Stimulated activated CD4-positive, alpha-beta T cell treated with anti-CD3 and anti-CD28 coated beads, Interleukin-2, amount 100 ng/mL, for 4 hours (primary cell): Measurements from ENCODE around the gene GRM1.

ENCODE experiments used
- DNase-seq: peaks from one replicate; pipeline ENCODE4 v3.0.0-alpha.2; 2020; ENCODE audit warnings: low read depth

The GRM1 gene

GRCh38 chr6:146335336-146335735, 306.5 kb downstream of the GRM1 start:
- no peak for DNase-seq

DNA sequence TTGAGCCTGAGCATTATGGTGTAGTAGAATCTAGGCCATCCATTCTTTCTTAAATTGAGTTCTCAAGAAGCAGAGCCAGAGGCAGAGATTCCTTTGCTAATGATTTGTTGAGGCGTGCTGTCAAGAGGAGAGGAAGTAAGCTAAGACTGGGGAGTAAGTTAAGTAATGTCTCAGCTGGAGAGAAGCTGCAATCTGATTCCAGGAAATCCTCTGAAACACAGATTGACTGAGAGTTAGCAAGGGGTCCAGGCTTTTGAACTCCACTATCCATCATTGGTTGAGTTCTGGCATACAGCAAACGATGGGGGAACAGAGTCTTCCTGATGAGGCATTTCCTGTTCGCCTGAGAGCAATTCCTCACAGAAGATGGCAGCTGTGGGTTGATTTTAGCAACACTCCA, 307.3 kb downstream of the GRM1 start:
- no peak for DNase-seq

DNA sequence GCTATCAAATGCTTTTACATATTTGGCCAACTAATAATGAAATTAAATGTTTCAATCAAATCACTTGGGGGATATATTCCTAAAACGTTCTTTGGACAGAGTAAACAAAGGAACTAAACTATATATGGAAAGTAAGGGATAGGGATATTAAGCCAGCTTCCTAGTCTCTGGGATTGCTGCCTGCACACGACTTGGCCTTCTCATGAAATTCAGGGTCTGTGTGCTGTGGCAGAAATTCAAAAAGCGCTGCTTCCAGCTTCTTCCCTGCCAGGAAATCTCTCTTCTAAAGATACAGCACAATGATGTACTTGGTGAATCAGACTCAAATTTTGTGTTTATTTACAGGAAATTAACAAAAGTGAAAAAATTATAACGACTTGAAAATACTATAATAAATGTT, 308.5 kb downstream of the GRM1 start:
- DNase-seq = no peak

DNA sequence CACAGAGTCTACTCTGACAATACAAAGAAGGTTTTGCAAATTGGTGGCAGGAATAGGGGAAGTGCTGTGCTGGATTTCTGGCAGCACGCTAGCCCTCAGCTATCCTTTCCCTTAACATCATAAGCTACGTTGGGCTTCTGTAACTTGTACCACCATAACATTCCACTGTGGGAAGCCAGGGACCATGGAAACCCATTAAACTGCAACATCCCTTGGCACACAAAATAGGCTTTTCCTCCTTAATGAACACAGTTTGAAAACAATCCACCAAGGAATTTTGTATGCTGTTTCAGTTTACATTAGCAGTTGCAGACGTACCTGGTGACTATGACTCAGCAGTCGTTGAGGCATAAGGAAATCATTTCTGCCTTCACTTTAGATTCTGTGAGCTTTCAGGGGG, 310.9 kb downstream of the GRM1 start:
- no peak for DNase-seq

- DNase-seq = no peak
Measured at GRCh38 chr6:146341493-146342230, 312.8 kb downstream of the GRM1 start.

- no peak for DNase-seq
Measured at GRCh38 chr6:146345598-146345997, 316.7 kb downstream of the GRM1 start.

GRCh38 chr6:146347090-146347489, 318.2 kb downstream of the GRM1 start:
- no peak for DNase-seq

DNA sequence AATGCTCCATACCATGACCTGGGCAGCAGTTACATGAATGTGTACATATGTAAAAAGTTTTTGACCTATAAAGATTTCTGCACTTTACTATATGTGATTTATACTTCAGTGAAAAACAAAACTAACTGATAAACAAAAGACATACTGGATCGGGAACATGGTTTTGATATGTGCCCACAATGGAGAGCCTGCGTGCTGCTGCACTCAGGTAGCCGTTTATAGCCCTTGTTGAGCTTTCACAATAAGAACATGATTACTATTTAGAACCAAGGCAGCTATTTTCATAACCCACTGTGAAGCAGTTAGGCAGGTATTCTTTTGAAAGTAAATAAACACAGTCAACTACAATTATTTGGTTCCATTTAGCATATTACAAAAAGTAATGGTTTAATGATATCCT, 318.8 kb downstream of the GRM1 start:
- no peak for DNase-seq

GRCh38 chr6:146351018-146351417, 322.2 kb downstream of the GRM1 start:
- no peak for DNase-seq

- DNase-seq = no peak
Measured at GRCh38 chr6:146352163-146352562, 323.3 kb downstream of the GRM1 start.

DNA sequence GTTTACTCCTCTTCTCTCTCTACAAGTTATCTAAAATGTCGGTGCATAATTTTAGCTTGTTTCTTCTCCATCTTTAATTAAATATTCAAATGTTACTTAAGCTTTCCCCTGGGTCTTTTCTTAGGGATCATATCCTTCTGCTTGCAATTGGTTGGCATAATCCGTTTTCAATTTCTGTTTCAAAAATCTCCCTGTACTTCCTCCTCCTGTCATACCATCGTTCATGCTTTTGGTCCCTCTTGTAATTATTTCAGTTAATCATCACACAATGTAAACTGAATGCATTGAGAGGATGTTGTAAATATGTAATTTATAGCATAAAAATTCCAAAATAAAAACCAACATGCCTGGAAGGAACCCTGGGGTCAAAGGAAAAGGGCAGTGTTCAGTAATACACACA, 325.6 kb downstream of the GRM1 start:
- no peak for DNase-seq

DNA sequence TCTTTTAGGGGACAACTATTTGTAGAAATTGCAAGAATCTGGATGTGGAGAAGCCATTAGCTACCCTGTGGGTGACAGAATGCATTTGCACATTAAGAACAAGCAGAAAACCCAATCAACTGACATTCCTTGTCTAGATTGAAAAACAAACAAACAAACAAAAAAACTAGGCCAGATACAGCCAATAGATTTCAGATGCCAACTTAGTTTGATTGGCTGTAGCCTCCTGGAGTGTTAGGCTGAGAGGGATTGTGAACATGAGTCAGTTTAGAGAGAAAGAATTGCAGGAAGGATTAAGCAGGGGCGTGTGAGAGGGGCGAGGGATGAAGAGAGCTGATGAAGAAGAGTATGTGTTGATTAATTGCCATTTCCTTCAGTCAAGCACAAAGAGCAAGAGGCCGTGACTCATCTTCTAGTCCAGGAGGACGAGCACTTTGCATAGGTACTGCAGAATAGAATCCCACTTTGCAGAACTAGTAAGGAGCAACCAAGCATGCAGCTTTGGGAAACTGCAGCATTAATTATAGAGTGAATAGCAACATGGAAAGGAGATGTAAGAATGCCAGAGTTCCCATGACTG, 326.7 kb downstream of the GRM1 start:
- DNase-seq = no peak

DNA sequence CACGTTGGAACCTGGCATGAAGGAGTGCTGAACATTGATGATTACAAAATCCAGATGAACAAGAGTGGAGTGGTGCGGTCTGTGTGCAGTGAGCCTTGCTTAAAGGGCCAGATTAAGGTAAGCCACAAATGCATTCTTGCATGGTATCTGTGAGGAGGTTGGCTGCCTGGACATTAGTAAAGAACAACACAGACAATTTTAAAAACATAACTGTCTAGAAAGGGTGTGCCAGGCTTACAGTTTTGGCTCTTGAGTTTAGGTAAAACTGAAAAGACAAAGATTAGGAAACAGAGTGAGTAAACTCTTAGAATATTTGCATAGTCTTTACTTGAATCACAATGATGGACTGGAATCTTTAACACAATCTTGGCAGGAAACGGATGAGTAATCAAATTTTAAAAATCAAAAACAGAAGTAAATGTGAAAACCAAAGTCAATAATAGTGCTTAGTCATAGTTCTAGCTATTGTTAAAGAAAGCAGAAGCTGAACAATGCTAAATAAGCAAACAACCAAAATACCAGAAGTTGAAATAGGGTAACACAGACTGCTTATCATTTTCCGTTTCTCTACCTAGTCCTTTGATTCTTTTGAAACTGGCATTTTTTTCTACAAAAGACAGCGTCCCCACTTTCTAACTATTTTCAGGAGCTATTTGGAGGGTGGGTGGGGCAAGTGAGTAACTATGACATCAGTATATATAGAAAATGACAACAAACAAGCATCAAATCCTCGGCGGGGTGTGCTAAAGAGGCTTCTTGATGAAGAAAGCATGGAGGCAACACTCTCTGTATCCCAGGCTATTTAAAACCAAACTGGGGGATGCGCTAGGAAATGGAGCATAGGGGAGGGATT, 328.9 kb downstream of the GRM1 start:
- DNase-seq = no peak

GRCh38 chr6:146358431-146359046, 329.7 kb downstream of the GRM1 start:
- no peak for DNase-seq

DNA sequence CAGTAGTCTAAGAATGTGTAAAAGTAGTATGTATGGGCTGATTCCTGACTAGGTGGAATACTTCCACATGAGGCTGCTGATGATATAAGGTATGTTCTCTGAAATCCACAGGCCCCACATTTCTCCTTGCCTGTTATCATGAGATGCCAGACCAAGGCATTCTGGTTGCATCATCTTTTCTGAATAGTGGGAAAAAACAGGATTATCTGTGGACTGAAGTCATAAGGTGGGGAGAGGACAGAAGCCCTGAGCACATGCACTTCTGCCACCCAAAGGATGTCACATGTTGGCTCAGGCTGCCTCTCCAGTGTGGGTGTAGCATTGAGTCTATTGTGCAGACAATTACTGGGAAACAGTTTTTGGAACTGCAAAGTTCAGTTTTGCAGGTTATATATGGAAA, 330.3 kb downstream of the GRM1 start:
- no peak for DNase-seq

GRCh38 chr6:146361128-146361924, 332.5 kb downstream of the GRM1 start:
- no peak for DNase-seq

DNA sequence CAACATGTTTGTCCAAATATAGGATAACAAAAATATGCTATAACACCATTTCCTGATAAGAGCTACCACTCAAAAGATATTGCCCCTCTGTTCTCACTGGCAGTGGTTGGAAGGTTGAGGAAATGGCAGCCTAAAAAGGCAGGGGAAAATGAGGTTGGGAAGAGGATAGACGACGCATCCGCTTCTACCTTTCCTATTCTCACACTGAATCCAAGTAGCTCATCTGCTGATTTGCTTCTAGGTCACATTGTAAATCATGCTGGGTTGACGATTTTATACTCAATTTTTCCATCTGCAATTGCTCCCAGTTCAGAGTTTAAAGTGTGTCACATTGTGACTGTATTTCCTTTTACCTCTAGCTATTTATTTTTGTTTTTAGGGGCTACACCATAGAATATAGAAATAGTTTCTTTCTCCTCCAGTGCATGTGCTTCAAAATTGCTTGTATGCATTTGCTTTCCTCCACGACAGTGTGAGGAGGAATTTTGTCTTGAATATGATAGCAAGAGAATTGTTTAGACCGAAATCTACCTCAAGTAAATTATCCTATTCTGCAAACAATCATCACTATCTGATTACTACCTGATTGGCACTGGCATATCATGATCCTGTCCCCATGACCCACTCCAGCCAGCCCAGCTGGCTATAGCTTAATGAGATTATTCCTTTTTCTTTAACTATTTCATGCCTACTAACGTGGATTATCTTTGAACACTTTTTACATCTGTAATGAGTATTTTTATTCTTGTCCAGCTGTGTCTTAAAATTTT, 335.2 kb downstream of the GRM1 start:
- no peak for DNase-seq

GRCh38 chr6:146364816-146365594, 336.1 kb downstream of the GRM1 start:
- no peak for DNase-seq

GRCh38 chr6:146367061-146367460, 338.2 kb downstream of the GRM1 start:
- DNase-seq = no peak

- no peak for DNase-seq
Measured at GRCh38 chr6:146369866-146370265, 341.0 kb downstream of the GRM1 start.
